GM12892 (cell line): ENCODE measurements around the gene CCNA1.

Source experiments
- POLR2A ChIP-seq: IDR thresholded peaks from 2 replicates; pipeline ENCODE4 v1.6.1; 2011; ENCODE audit warnings: low read depth, low read length, control low read depth
- POLR2AphosphoS5 ChIP-seq: IDR thresholded peaks from 2 replicates; pipeline ENCODE4 v1.6.1; 2011; ENCODE audit warnings: low read depth, low read length, control low read depth
- TAF1 ChIP-seq: IDR thresholded peaks from 2 replicates; pipeline ENCODE4 v1.6.1; 2011; ENCODE audit warnings: low read depth, mild to moderate bottlenecking, control low read depth, low read length, borderline replicate concordance

- TF ChIP-seq POLR2AphosphoS5 (no peak), TAF1 (no peak), POLR2A (no peak)
Observed at GRCh38 chr13:36453516-36453915, 21.2 kb downstream of the CCNA1 start.
